ENCODE results near the gene PRICKLE3.

DNA sequence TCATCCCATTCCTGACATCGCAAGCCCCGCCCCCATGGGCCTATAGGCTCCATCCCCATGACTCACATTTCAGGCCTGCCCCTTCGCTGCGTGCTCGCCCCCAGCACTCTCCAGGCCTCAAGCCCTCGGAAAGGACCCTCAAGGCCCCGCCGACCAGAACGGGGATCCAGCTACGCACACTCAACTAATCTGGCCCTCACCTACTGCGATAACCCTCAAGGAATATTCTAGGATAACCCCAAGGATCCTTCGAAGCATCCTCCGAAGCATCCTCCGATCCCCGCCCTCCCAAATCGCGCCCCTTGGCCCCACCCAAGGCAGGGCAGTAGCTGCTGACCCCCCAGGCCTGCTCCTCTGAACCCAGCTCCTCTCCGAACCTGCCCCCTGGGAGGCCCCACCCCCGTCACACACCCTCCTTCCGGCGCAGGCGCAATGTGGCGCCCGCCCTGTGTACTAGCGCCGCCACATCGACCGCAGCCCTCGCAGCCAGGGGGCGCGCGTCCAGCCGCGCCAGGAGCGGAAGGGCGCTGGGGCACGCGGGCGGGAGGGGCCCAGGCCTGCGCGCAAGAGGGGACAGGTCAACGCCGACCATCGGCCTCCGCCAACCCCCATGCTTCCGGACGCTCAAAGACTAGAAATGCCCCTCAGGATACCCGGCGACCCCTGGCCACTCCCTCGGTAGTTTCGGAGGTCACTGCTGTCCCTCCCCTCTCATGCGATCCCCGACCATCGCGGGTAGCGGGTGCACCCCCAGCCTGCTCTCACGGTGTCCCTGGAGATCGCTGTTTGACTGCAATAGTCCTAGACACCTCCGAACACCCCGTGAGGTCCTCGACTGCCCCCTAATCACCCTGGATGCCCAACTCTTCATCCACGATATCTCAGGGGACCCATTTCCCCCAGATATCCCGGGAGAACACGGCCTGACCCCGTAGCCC is 30.0 kb downstream of the PRICKLE3 start:
- TF ChIP-seq POLR2AphosphoS5 (IDR thresholded peaks at IDR 0.05; ENCODE audit: borderline replicate concordance, low read depth, low read length) (no peak), EZH2 (IDR thresholded peaks at IDR 0.05) (no peak)

All from SK-N-MC (cell line).